ENCODE results near the gene CBLN2.

The CBLN2 gene

DNA sequence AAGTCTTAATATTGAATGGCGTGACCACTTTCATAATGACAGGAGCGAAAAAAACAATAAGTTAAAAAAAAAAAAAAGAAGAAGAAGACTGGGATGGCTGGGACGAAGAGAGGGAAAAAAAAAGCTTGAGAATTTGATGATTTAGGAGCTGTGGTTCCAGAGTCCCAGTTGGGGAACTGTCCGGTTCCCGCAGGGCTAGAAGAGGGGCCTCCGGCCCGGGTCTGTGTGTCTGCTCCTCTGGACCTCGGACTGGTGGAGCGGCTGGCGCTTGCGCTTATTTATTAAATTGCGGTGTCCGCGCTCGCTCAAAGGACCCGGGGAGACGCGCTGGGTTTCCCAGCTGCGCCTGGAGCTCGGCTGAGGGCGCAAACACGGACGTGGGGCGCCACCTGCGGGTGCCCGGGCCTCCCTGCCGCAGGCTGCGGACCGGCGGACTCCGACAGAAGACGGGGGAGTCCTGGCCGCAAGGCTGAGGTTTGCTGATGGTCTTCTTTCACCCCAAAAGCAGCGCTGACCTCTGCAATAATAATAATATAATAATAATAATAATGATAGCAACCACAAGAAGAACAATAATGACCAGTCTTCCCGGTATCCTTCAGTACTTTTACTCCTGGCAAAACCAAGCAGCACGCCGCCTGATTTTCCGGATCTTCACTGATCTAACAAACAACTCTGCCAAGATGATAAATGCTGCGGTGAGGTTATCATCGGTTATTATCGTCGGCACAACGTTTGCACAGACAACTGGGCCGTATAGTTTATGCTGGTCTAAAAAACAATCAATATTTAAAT lies at the start of gene CBLN2:
TSS of gene CBLN2 (minus strand) at position 251 of the 795 bp plus-strand sequence. CDS start 2,182 bp downstream, outside the sequence.
- DNase-seq (ENCODE audit: low read depth) = peak; percentile 27

DNA sequence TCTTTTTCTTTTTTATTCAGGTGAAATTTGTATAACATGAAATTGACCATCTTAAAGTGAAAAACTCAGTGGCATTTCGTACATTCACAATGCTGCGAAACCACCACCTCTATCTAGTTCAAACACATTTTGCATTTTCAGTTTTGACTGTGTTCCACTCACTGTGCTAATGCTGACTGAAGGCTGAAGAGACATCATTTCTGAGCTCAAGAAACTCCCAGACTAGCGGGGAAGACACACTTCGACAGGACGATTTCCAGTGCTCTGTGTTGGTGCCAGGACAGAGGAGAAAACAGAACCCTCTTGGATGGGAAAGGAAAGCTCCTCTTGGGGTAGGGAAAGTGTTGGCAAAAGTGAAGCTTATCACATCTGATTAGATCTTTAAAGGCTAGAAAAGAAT lies 44.2 kb upstream of the CBLN2 start:
- no peak for DNase-seq (ENCODE audit: low read depth)

DNA sequence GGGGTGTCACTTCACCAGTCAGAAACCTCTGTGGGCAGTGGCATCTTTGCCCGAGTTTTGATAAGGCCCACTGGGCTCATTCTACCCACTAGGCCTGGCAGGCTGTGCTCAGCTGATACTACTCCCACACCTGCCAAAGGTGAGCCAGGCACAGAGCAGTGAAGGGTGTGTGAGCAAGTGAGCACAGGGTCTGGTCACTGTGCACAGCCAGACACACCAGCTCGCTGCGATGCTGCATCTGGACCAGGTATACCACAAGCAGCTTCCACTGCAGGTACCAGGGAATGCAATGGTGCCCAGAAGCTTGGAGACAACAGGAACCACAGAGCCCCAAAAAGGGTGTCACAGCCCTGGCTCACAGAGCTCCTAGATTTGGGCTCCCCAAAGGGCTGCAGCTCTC lies 40.6 kb upstream of the CBLN2 start:
- no peak for DNase-seq (ENCODE audit: low read depth)

DNA sequence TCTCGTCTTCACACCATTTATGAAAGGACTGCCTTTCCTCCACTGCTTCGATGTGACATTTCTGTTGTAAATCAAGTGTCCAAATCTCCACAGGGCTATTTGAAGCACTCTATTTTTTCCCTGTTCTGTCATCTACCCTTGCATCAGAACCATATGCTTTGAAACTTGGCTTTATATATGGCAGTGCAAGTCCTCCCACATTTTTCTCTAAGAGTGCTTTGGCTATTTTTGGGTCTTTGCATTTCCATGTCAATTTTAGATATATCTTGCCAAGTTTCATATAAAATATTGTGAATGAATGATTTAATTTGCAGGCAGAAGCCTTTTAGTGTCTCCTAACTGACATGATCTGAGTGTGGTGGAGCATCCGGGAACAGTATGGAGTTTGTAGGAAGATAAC lies 37.8 kb upstream of the CBLN2 start:
- no peak for DNase-seq (ENCODE audit: low read depth)

DNA sequence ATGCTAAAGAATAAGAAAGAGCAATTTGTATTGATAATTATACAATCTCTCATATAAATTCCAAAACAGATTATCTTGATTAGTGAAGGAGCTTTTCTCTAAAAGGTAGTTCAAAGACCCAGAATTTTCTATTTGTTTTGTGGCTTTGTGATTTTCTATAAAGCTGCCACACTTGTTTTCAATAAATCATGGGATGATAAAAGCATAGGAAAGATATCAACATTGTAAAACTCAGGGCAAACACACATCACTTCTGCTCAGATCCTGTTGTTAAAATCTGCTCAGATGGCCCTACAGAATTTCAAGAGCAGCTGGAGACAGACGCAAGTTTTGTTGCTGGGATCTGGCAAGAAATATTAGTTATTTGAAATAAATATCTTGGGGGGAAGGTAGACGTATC lies 28.8 kb upstream of the CBLN2 start:
- no peak for DNase-seq (ENCODE audit: low read depth)

DNA sequence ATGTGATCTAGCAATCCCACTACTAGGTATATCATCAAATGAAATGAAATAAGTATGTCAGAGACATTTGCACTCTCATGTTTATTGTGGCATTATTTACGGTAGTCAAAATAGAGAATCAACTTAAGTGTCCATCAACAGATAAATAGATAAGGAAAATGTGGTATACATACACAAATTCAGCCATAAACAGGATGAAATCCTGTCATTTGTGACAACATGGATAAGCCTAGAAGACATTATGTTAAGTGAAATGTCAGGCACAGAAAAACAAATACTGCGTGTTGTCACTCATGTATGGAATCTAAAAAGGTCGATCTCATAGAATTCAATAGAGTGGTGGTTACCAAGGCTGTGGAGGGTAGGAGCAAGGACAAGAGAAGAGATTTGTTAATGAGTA lies 22.1 kb upstream of the CBLN2 start:
- DNase-seq (ENCODE audit: low read depth) = no peak

DNA sequence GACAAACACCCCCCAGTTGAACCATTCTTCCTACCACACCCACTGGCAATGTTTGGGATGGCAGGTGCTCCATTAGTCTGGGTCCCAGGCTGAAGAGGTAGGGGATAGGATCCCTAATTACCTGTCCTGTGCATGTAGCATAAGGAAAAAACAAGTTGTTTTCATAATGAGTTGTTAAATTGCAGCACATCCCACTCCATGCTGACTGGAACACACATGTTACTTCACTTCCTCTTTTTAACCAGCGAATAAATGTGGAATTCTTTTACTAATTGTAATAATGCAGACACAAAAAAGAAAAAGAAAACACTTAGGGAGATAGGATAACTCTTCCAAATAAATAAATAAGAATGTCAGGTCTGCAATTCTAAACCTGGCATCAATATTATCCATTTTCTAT lies 11.8 kb upstream of the CBLN2 start:
- DNase-seq (ENCODE audit: low read depth) = no peak

DNA sequence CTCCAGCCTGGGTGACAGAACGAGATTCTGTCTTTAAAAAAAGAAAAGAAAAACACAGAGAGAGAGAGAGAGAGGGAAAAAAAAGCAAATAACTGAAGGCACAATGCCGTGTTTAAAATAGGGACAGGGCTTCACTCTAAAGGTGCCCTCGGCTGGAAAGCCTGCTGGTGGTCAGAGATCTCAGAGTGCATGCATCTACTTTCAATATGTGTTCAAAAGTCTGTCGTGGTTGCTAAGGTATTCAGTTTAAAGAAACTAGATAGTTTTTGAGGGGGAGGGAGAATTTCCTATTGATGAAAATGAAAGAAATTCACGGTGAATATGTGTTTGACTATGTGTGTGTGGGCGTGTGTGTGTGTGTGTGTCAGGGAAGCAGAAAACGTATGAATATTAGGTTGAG lies 11.0 kb upstream of the CBLN2 start:
- no peak for DNase-seq (ENCODE audit: low read depth)

DNA sequence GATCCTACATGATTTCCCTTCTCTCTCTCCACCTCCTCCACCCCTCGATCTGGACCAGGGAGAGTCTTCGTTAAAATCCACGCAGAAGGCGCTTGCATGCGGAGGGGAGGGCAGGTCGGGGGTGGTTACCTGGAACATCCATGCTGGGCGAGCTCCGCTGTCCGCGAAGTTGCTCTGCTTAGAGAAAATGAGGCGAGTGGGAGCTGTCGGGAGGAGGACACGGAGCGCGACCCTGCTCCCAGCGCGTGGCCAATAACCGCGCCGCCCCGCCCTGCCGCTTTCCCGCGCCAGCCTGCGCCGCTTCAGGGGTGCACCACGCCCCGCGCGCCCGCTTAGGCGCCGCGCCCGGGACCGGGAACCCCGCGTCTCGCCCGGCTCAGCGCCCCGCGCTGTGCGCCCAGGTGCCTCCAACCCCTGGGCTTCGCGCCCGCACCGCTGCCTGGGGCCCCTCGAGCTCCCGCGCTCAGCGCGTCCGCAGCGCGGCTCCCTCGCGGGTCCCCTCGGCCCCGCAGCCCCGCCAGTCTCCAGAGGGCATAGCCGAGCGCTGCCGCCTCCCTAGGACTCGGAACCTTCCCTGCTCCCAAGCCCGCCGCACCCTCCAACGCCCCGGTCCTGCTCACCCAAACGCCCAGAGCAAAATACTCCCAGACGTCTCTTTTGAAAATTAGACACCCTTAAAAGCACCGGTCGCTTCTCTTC lies 636 bp downstream of the CBLN2 start:
- DNase-seq (ENCODE audit: low read depth) = no peak

DNA sequence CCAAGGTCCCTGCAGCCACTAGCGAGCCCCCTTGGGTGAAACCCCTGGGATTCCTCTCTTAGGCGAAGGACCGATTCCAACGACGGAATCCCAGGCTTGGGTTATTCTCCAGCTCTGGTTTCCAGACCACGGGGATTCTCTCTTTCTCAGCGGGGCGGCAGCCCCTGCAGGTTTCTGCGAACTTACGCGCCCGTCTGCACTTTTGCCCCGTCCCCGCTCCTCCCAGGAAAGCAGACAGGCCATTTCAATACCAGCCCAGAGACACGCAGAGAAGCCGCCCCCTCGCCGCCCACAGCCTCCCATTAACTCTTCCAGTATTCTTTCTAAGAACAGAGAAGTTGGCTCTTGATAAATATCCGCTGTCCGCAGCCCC lies 1.2 kb downstream of the CBLN2 start:
- DNase-seq (ENCODE audit: low read depth) = no peak

DNA sequence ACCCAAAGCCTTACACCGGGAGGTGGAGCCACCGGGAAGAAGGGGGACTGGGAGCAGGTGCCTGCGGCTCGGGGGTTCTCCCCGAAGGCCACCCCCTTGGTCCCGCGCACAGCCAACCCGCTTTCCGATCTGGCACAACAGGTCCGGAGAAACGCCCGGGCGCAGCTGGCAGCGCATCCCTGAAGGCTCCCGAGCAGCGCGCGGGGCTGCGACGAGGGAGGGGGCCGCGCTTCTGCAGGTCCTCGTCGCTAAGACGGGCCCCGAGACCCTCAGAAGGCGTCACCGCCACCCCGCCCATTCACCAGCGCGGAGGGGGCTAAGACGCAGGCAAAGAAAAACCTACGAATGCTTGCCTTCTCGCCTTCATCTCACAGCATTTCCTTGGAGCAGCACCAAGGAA lies 1.8 kb downstream of the CBLN2 start:
- no peak for DNase-seq (ENCODE audit: low read depth)

DNA sequence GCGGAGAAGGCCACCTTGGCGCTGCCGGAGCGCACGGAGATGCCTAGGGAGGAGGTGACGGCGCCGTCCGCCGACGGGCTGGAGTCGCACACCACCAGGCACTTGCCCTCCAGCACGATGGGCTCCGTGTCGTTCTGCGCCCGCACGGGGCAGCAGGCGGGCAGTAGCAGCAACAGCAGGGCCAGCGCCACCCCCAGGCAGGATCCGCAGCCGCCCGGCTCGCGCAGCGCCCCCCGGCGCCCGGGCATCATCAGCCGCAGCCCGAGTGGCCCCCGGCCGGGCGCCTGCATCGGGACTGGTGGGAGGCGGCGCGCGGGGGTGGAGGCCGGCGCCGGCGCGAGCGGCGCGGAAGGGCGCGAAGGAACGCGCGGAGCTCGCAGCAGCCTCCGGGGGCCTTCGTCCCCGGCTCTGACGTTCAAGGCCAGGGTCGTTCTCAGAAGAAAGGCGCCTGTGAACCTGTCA lies 2.2 kb downstream of the CBLN2 start:
- DNase-seq (ENCODE audit: low read depth) = no peak

DNA sequence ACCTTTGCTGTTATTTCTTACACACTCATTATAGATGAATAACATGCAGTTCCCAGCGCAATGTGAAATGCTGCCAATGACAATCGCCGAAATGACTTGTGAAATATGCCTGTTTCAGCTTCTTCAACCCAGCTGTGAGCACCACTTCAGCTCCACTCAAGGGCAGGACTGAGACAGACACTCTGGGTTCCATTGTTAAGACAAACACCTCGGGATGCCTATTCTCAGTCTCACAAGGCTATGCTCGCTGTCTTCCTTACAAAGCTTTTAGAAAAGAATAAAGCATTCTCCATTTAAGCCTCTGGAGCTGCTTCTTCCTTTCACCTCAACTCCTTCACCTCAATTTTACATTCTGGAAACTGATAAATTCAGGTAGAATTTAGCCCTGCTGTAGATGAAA lies 4.2 kb downstream of the CBLN2 start:
- DNase-seq (ENCODE audit: low read depth) = no peak

DNA sequence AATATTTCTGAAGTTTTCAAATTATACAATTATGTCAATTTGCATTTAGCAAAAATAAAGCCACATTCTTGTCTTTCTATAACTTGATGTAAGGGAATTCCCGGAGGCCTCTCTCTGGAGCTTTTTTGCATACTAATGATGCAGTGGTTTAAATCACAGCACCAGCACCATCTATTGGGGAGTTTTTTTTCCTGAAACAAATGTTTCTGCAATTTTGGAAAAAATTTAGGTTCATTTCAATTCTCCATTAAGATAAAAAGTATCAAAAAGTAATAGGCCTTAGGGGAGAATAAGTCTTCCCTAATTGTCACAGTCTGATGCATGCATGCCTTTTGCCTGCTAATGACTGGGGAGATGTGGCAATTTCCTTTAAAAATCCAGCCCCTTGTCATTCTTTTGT lies 13.5 kb downstream of the CBLN2 start:
- DNase-seq (ENCODE audit: low read depth) = no peak

DNA sequence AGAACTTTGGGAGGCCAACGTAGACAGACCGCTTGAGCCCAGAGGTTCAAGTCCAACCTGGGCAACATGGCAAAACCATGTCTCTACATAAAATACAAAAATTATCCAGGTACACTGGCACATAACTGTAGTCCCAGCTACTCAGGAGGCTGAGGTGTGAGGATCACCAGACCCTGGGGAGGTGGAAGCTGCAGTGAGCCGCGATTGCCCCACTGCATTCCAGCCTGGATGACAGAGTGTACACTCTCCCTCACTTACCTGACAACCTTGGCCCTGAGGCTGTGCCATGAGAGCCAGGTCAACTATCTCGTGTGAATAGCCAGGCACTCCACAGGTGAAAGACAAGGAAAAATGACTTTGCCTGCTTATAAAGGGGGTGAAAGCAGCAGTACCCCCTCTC lies 39.3 kb downstream of the CBLN2 start:
- DNase-seq (ENCODE audit: low read depth) = no peak

DNA sequence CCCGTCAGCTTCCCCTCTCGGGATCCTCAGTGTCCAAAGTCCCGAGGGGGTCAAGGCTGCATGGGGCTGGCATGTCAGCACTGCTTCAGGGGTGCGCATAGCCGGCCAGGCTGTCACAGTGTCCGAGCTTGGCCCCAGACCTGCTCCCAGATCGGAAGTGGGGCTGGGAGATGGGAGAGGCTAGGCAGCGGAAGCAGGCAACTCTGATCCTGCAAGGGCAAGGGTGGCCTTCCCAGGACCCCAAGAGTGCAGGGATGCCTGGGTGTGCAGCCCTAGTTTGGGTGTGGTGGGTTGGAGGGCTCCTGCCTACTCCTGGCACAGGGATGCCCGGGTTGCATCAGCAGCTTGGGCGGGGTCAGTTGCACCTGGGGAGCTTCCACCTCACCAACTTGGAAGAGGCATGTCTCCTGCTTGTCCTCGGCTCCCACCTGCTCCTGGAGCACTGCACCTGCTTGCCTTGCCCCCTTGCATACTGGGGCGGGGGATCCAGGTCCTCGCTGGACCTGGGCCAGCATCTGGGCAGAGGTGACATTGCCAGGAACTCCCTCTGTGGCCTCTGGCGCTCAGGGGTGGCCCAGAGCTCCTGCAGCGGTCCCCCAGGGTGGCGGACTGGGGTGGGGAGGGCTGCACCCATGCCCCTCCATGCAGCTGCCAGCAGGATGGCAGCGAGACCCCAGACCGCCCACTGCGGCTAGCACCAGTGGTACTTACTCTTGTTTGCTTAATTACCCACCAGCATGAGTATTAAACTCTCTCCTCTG lies 41.3 kb downstream of the CBLN2 start:
- no peak for DNase-seq (ENCODE audit: low read depth)

DNA sequence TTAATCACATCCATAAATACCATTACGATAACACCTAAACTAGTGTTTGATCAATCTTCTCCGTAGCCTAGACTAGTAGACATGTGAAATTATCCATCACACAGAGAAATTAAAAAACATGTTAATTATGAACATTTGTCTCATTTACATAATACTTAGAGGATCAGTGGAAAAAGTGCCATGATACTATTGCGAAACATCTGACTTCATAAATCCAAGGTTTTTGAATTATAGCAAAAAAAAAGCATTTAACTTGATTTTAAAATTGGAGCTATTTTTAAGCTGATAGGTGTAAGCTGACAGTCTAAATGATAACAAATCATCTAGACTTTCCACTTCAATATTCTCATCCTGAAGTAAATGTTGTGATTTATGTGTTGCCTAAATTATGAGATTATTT lies 51.6 kb downstream of the CBLN2 start:
- no peak for DNase-seq (ENCODE audit: low read depth)
